Gastrocnemius medialis (tissue), 4 donors: ENCODE data around the gene FARP1.

ENCODE experiments used
- POLR2A ChIP-seq, 2 donors: fragments of 450-650 bp; IDR thresholded peaks; one replicate each; pipeline ENCODE4 v1.6.1; 2017; ENCODE audit warnings: antibody characterized with exemption in 2 of 2, mild to moderate bottlenecking in 2 of 2, moderate library complexity in 2 of 2
- TF ChIP-seq, protein P1 (sequence below), 5 experiments: fragments of 450-650 bp in 3 of 5; fragments of 200-600 bp in 2 of 5; sonication (generic) in 2 of 5; IDR thresholded peaks in 4 of 5; conservative IDR thresholded peaks in 1 of 5; 1 replicate in 4 of 5; 2 replicates in 1 of 5; pipeline ENCODE4 v1.5.1; 2016 to 2019; ENCODE audit warnings: antibody characterized with exemption in 5 of 5, mild to moderate bottlenecking in 3 of 5, moderate library complexity in 3 of 5

DNA sequence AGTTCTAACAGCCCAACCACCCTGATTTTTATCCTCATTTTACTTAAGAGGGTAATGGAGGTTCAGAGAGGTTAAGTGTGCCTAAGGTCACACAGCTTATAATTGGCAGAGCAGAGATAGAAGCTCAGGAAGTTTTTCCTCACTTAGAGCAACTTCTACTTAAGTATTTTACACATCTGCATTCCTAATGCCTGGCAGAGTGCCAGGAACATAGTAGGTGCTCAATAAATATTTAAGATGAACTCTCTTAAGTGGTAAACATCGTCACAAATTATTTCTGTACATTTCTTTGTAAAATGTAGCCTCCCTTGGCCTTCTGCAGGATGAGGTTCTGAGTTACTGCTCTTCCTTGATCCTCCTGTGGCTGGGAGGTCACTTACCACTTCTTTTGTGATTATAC, 14.7 kb downstream of the FARP1 start:
- TF ChIP-seq, protein P1, sequence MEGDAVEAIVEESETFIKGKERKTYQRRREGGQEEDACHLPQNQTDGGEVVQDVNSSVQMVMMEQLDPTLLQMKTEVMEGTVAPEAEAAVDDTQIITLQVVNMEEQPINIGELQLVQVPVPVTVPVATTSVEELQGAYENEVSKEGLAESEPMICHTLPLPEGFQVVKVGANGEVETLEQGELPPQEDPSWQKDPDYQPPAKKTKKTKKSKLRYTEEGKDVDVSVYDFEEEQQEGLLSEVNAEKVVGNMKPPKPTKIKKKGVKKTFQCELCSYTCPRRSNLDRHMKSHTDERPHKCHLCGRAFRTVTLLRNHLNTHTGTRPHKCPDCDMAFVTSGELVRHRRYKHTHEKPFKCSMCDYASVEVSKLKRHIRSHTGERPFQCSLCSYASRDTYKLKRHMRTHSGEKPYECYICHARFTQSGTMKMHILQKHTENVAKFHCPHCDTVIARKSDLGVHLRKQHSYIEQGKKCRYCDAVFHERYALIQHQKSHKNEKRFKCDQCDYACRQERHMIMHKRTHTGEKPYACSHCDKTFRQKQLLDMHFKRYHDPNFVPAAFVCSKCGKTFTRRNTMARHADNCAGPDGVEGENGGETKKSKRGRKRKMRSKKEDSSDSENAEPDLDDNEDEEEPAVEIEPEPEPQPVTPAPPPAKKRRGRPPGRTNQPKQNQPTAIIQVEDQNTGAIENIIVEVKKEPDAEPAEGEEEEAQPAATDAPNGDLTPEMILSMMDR (IDR thresholded peaks at IDR 0.05 in 4 of 5, conservative IDR thresholded peaks at IDR 0.05 in 1 of 5), result no peak
- no peak for TF ChIP-seq POLR2A (IDR thresholded peaks at IDR 0.05)
